CD14-positive monocyte (primary cell): Measurements from ENCODE around the gene LYRM2. TPM values are rescaled to one million over a fixed set of nuclear protein-coding genes. Genes with fewer than 3 reads are reported as not detected.

ENCODE experiments used
- DNase-seq, 3 donors: peaks; one replicate each; pipeline ENCODE4 v3.0.0-alpha.2; 2011 to 2022
- H2AFZ ChIP-seq: 2 replicates; pipeline ENCODE4 v1.6.0; 2012; ENCODE audit warnings: mild to moderate bottlenecking, low read depth, low read length, inconsistent platforms; ENCODE audit not compliant: insufficient read depth, poor library complexity, severe bottlenecking
- H3K27ac ChIP-seq, 2 donors: 1 replicate in 1 of 2; 2 replicates in 1 of 2; pipeline ENCODE4 v1.5.1; 2012 to 2013; ENCODE audit warnings: low read length in 2 of 2, control low read depth in 1 of 2, inconsistent platforms in 1 of 2, low read depth in 1 of 2, mild to moderate bottlenecking in 1 of 2
- H3K27me3 ChIP-seq, 2 donors: one replicate each; pipeline versions ENCODE4 v1.6.0 to v1.6.1; 2011 to 2013; ENCODE audit warnings: low read length in 2 of 2; ENCODE audit not compliant: control insufficient read depth in 2 of 2, insufficient read depth in 2 of 2
- H3K36me3 ChIP-seq, 2 donors: replicated peaks in 1 of 2; 1 replicate in 1 of 2; 2 replicates in 1 of 2; pipeline versions ENCODE4 v1.5.1 to v1.6.1; 2012 to 2013; ENCODE audit warnings: low read length in 2 of 2, control low read depth in 1 of 2, inconsistent platforms in 1 of 2, mild to moderate bottlenecking in 1 of 2; ENCODE audit not compliant: insufficient read depth in 2 of 2, control insufficient read depth in 1 of 2
- H3K4me1 ChIP-seq, 2 donors: 1 replicate in 1 of 2; 2 replicates in 1 of 2; pipeline versions ENCODE4 v1.5.1 to v1.6.1; 2012 to 2013; ENCODE audit warnings: low read length in 2 of 2, control low read depth in 1 of 2, inconsistent platforms in 1 of 2, mild to moderate bottlenecking in 1 of 2, moderate library complexity in 1 of 2; ENCODE audit not compliant: insufficient read depth in 2 of 2, control insufficient read depth in 1 of 2
- H3K4me2 ChIP-seq: replicated peaks from 2 replicates; pipeline ENCODE3; 2012; ENCODE audit warnings: low read length, moderate library complexity, mild to moderate bottlenecking; ENCODE audit not compliant: poor library complexity, severe bottlenecking; ENCODE audit errors: extremely low read depth
- H3K4me3 ChIP-seq, 3 experiments: fragments of 200-600 bp in 1 of 3; sonication (generic) in 1 of 3; replicated peaks in 1 of 3; 1 replicate in 2 of 3; 2 replicates in 1 of 3; pipeline ENCODE4 v1.5.1; 2011 to 2013; ENCODE audit warnings: low read length in 3 of 3, mild to moderate bottlenecking in 3 of 3, control low read depth in 2 of 3, low read depth in 2 of 3, inconsistent platforms in 1 of 3, moderate library complexity in 1 of 3
- H3K79me2 ChIP-seq: 2 replicates; pipeline ENCODE4 v1.6.0; 2012; ENCODE audit warnings: mild to moderate bottlenecking, control low read depth, inconsistent platforms, low read length, moderate library complexity; ENCODE audit not compliant: insufficient read depth
- H3K9ac ChIP-seq: 2 replicates; pipeline ENCODE4 v1.6.0; 2017; ENCODE audit warnings: low read length, mild to moderate bottlenecking; ENCODE audit not compliant: insufficient read depth, poor library complexity, severe bottlenecking
- H3K9me3 ChIP-seq, 2 donors: replicated peaks in 1 of 2; 1 replicate in 1 of 2; 2 replicates in 1 of 2; pipeline versions ENCODE4 v1.5.1 to v1.6.1; 2012 to 2013; ENCODE audit warnings: low read length in 2 of 2, control low read depth in 1 of 2; ENCODE audit not compliant: control insufficient read depth in 1 of 2, insufficient read depth in 1 of 2
- H4K20me1 ChIP-seq: 2 replicates; pipeline ENCODE4 v1.6.0; 2012; ENCODE audit warnings: mild to moderate bottlenecking, low read length, control low read depth, moderate library complexity; ENCODE audit not compliant: insufficient read depth
- H3K27ac Mint-ChIP-seq, 7 donors: one replicate each; pipeline ENCODE4 v1.8.0; 2020; ENCODE audit warnings: mild to moderate bottlenecking in 7 of 7, mixed read lengths in 7 of 7, moderate library complexity in 6 of 7, inconsistent platforms in 2 of 7
- H3K27me3 Mint-ChIP-seq, 3 donors: one replicate each; pipeline ENCODE4 v1.8.0; 2021 to 2022; ENCODE audit warnings: low read depth in 3 of 3, mild to moderate bottlenecking in 3 of 3, mixed read lengths in 3 of 3, moderate library complexity in 3 of 3, inconsistent platforms in 1 of 3
- H3K36me3 Mint-ChIP-seq, 2 donors: one replicate each; pipeline ENCODE4 v1.8.0; 2020; ENCODE audit warnings: mixed read lengths in 2 of 2, inconsistent platforms in 1 of 2, mild to moderate bottlenecking in 1 of 2
- H3K4me1 Mint-ChIP-seq: one replicate; pipeline ENCODE4 v1.8.0; 2020; ENCODE audit warnings: mild to moderate bottlenecking, mixed read lengths
- H3K4me3 Mint-ChIP-seq, 2 donors: one replicate each; pipeline ENCODE4 v1.8.0; 2020; ENCODE audit warnings: mild to moderate bottlenecking in 2 of 2, mixed read lengths in 2 of 2, moderate library complexity in 1 of 2
- H3K9me3 Mint-ChIP-seq, 7 donors: one replicate each; pipeline ENCODE4 v1.8.0; 2020 to 2022; ENCODE audit warnings: mixed read lengths in 7 of 7, mild to moderate bottlenecking in 6 of 7, moderate library complexity in 6 of 7, inconsistent platforms in 2 of 7
- CTCF ChIP-seq: fragments of 200-600 bp; IDR thresholded peaks from one replicate; pipeline ENCODE4 v1.8.0; 2022; ENCODE audit warnings: antibody characterized with exemption, mild to moderate bottlenecking
- WGBS: methylation state at CpG from one replicate; pipeline ENCODE4 v1.1.5; 2013; ENCODE audit warnings: missing lambda C conversion rate; ENCODE audit not compliant: insufficient coverage; 5-methylcytosine and 5-hydroxymethylcytosine counted together
- intact Hi-C, 2 donors: fragments of 100-400 bp; cut with micrococcal nuclease; formaldehyde crosslinking; loops; one replicate each; pipeline versions ENCODE4 v1.15.0 to v1.15.1; 2023
- polyA plus RNA-seq, 3 donors: library from polyadenylated mRNA; depleted of rRNA in 1 of 3; unstranded in 2 of 3; stranded (reverse) in 1 of 3; fragments of 300-500 nt in 2 of 3; fragments of >200 nt in 1 of 3; fragmentation: Illumina TruSeq in 2 of 3; gene quantifications; 1 replicate in 2 of 3; 2 replicates in 1 of 3; pipeline ENCODE4 v1.2.3, GENCODE V29; 2012 to 2021

Gene LYRM2
- polyA plus RNA-seq, 3 donors, result 13.2 to 64.0 (median 58.1) TPM

DNA sequence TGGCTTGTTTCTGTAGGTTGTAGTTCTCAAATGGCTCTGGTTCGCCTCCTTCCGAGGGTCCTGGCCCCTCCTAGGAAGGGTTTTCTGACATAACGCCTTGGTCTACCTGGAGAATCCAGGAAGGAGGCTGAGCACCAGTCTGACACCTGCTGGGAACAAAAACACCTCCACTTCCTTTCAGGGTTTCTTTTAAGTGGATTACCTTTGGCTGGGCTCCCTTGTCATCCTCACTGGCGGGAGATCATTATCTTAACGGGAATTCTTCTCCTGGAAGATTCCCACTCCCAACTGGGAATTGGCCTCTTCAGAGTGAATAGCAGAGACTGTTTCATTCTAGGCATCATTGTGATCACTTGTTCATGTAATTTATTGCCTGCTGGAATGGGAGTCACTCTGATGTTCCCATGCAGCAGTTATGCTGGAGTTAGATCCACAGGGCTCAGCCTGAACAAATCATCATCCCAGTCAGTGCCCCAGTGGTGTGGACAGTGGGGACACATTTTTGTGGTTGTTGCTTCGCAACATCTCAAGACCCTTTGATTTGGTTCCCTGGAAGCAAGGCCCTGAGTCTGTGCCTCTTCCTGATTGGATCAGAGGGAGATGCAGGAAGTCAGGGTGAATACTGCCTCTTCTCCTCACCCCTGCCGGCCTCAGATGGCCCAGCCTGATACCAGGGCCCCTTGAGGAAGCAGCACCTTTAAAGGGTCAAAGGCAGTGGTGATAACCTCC, 49.1 kb downstream of the LYRM2 start:
- Histone ChIP-seq H4K20me1 (no peaks in the 10 kb centered on the region), H3K4me1 (no peaks in the 10 kb centered on the region), H3K4me3 (no peak overlapping the region), H3K9ac (no peak overlapping the region), H2AFZ (no peak overlapping the region), H3K4me2 (no peak overlapping the region), H3K79me2 (no peaks in the 10 kb centered on the region), H3K36me3 (no peaks in the 10 kb centered on the region), H3K27ac (no peak overlapping the region), H3K9me3 (no peaks in the 10 kb centered on the region), H3K27me3 (no peaks in the 10 kb centered on the region)
- H3K4me1 Mint-ChIP-seq, result no peaks in the 10 kb centered on the region
- intact Hi-C loops, result no loop called here
- H3K36me3 Mint-ChIP-seq, result no peaks in the 10 kb centered on the region
- no peak overlapping the region for H3K27ac Mint-ChIP-seq
- TF ChIP-seq CTCF, result no peak
- DNase-seq, result no peak
- H3K4me3 Mint-ChIP-seq, result no peak overlapping the region
- H3K27me3 Mint-ChIP-seq, result no peaks in the 10 kb centered on the region
- 80% methylated on average over 1 of the region's 7 CpGs for WGBS
- no peaks in the 10 kb centered on the region for H3K9me3 Mint-ChIP-seq

- Histone ChIP-seq H3K9ac (no peak overlapping the region), H3K4me1 (no peaks in the 10 kb centered on the region), H3K4me3 (no peak overlapping the region), H4K20me1 (no peaks in the 10 kb centered on the region), H3K36me3 (no peaks in the 10 kb centered on the region), H3K79me2 (no peaks in the 10 kb centered on the region), H3K27ac (no peak overlapping the region), H3K27me3 (no peaks in the 10 kb centered on the region), H3K9me3 (no peaks in the 10 kb centered on the region), H2AFZ (no peak overlapping the region), H3K4me2 (no peak overlapping the region)
- no peaks in the 10 kb centered on the region for H3K27me3 Mint-ChIP-seq
- no CpG with 5 or more reads among the region's 1 CpG for WGBS
- H3K9me3 Mint-ChIP-seq, result no peaks in the 10 kb centered on the region
- intact Hi-C loops, result no loop called here
- H3K4me3 Mint-ChIP-seq, result no peak overlapping the region
- H3K4me1 Mint-ChIP-seq, result no peaks in the 10 kb centered on the region
- H3K27ac Mint-ChIP-seq, result peak overlapping the region in 1 of 7 donors; percentile 42
- H3K36me3 Mint-ChIP-seq, result no peaks in the 10 kb centered on the region
- DNase-seq, result no peak
- no peak for TF ChIP-seq CTCF
Observed at GRCh38 chr6:89585154-89585553, 53.4 kb downstream of the LYRM2 start.
